Hematopoietic multipotent progenitor cell treated with erythropoietin and hydrocortisone succinate and interleukin-3 and kit ligand, for 17 days (in vitro differentiated cells): Measurements from ENCODE around the gene MUC22.
"Not testable (repeated sequence)": the region's sequence is repeated elsewhere in the genome, so short reads cannot be mapped to it uniquely, and the experiment has no call there.

ENCODE experiments used
- DNase-seq: peaks from one replicate; pipeline ENCODE4 v3.0.0-alpha.2; 2015; ENCODE audit warnings: low spot score

Gene MUC22

DNA sequence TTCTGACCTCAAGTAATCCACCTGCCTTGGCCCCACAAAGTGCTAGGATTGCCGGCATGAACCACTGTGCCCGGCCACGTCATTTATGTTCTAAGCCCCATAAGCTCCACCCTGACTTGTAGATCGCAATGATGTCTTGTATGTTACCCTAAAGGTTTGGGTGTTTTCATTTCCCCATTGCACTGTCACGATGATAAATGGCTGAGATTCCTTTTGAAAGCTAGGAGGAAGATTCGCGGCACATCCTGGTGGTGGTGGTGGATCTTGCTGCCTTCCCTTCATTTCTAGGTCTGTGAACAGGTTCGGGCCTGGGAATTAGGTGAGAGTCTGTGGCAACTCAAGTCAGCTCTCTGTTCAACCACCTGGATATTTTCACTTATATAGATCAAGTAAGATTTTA lies 28.3 kb downstream of the MUC22 start:
- DNase-seq: no peak

DNA sequence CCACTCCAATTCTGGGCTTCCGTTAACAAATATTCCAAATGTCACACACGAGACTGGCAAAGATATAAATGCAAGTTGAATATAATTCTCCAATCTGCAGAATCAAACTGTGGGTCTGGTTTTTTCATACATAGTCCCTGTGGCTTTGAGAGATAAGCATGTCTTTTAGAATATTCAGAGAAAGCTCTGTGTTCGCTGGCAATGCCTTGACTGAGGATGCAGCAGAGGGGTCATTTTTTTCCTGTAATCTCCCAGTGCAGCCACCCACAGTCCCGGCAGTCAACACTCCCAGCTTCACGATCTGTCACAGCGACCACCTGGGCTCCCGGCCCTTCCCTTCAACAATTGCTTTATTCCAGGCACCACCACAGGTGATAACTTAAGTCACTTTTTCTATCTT lies 30.5 kb downstream of the MUC22 start:
- no peak for DNase-seq

DNA sequence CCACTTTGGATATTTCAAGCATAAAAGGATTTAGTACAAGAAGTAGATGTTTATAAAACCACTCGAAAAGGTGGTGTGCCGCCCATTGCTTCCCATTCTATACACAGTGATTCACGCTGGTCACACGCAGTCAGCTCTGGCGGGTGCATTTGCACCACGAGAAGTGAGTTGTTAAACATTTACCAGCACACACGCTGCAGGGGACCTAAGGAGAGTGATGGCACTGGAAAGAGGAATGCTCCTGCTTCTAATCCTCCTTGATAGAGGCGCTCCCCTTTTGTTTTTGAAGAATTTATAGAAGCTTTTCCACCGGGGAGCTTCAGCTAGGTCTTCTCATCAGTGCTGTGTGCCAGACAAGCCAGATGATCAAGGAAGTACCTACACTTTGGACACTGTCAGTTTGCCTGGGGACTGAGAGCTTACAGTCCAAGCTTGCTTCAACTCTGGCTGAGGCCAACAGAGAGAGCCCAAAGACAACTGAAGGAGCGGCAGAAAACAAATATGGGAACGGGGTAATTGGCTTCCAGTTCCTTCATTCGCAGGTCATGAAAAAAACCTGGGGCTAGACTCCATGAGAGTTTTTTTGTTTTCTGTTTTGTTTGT lies 31.2 kb downstream of the MUC22 start:
- no peak for DNase-seq

DNA sequence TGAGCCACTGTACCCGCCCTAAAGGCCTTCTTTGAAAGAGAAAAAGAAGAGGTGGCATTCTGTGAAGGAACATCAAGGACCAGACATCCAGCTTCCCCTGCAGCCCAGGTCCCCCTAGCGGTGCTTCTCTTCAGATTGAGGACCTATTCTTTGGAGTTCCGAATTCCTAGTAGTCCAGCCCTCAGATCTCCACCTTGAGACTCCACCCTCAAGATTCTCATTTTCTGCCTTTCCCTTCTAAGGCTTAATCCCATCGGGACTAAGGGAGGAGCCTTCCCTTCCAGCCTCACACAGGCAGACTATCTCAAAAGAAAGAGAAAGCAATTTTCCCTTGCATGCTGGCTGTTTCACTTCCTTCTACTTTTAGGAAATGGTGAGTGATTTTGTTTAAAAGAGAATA lies 32.5 kb downstream of the MUC22 start:
- DNase-seq: no peak

DNA sequence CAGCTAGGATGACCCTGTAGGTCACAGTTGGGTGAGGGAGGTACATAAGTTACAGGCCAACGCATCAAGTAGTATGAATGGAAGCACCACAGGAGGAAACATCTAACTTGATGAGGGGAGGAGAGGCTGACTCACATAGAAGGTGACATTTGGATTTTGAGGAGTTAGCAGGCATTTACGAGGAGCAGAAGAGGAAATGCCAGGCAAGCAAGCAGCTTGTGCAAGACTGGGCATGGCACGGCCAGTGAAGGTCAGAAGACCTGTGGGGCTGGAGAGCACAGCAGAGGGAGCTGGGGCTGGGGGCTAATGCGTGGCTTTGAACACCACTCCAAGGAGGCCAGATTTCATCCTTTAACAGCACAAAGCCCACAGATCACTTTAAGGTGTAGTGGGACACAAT lies 37.8 kb downstream of the MUC22 start:
- DNase-seq: no peak

DNA sequence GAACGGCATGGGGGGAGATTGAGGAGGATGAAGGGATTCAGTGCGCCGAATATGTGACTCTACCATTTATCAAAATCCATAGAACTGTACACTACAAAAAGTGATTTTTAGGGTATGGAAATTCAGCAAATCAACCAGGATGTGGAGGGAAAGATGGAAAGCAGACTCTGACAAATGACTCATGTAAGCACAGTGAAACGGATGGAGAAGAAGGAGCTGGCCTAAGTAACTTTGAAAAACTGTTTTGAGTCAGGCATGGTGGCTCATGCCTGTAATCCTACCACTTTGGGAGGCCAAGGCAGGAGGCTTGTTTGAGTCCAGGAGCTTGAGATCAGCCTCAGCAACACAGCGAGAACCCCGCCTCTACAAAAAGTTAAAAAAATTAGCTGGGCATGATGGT lies 39.2 kb downstream of the MUC22 start:
- DNase-seq: no peak

DNA sequence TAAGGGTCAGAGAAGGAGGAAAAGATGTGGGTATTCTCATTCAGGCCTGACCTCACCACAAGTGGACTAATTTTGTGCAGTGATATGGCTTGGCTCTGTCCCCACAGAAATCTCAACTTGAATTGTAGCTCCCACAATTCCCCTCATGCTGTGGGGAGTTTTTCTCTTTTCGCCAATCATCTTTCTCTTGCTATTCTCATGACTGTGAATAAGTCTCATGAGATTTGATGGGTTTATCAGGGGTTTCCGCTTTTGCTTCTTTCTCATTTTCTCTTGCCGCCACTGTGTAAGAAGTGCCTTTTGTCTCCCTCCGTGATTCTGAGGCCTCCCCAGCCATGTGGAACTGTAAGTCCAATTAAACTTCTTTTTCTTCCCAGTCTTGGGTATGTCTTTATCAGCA lies 42.9 kb downstream of the MUC22 start:
- not testable (repeated sequence) for DNase-seq

DNA sequence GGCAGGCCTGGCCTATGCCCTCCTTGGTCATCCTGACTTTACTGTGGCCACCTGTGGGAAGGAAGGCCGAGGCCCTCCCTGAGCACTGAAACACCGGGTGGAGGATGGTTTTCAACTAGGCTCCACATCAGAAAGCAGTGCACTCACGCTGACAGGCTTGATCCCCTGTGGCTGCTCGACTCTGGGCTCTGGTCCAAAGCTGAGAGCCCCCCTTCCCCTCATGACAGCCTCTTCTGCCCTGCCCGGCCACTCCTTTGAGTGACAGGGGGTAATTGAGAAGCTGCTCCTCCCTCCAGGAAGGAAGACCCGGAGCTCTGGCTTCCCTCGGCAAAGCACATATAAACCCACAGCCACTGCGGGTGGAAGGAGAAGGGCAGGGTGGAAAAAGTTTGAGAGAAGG lies 43.6 kb downstream of the MUC22 start:
- DNase-seq: no peak

DNA sequence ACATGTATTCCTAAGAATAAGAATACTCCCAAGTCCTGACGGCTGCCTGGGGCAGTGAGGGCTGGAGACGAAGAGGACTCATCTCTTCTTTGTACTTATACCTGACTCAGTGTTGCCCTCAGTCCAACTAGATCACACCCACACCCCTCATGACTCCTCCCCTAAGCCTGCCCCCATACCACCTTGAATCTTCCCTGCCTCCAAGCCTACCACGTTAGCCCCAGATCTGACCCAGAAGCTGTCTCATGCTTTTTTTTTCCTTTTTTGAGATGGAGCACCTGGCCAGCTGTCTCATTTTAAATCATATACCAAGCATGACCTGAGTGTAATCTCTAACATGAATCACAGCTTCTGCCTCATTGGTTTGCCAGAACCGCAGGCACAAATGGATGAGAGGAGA lies 45.2 kb downstream of the MUC22 start:
- DNase-seq: no peak

DNA sequence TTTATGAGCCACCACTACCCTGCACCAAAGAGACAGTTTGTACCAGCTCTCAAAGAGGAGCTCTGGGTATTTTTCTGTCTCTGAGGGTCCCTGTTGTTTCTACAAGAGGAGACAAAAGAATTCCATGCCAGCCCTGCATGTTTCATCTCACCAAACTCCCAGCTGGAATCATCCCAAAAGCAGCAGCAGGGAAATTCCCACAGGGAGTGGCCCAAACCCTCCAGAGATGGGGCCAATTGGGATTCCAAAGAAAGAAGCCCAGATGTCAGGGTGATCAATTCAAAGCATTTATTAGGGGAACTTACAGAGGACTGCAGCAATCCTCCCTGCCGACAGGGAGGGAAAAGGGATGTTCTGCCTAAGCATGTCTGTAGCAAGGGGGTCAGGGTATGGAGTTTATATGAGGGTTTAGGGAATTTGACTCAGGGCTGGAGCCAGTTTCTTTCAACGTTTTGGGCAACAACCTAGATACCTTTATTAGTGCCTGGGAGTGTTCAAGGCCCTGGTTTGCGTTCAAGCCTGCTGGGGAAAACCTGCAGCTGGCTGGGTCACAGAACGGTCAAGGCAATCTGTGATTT lies 47.2 kb downstream of the MUC22 start:
- no peak for DNase-seq

DNA sequence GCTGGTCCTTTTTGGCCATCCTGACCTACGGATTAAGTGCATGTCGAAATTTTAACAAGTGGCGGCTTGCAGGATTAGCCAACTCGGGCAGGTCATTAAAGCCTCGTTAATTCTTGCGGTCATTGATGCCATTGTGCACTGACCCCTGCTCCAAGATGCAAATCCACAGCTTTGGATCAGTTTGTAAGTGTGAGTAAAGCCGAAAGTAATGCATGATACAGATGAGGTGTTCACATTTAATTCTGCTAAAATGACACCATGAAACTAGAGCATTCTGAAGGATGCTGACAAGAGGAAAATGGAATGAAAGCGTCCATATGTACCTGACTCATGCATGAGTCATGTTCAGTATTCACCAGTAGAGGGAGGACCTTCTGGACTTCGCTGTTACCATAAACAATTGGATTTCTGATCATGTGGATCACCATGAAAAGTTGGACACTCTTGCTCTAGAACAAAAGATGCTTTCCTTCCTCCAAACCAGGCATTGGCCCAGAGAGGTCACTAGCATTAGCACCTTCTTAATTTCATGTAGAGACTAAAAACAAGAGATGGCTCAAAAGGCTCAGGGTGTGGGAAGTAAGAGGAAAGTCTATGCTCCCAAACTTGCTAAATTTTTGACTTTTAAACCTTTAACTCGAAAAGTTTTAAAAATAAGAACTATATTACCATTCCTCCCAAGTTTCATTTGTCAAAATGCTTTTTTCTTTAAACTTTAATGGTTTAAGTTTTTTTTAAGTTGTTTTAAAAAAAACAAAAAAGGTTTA lies 48.0 kb downstream of the MUC22 start:
- DNase-seq: no peak

DNA sequence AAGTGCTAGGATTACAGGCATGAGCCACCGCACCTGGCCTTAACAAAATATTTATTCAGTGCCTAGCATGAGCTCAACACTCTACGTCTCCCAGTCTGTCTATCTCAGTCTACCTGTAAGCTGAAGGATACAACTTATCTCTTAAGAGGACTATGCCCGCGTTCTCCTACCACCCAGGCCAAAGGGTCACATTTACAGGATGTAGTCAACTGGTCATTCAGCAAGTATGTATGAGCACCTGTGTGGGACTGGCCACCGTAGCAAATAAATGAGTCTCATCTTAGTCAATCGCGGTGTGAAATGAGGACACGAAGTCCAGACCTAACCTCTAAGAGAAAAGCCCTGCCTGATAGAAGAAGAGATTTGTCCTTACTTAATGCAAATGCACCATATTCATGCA lies 49.9 kb downstream of the MUC22 start:
- no peak for DNase-seq

DNA sequence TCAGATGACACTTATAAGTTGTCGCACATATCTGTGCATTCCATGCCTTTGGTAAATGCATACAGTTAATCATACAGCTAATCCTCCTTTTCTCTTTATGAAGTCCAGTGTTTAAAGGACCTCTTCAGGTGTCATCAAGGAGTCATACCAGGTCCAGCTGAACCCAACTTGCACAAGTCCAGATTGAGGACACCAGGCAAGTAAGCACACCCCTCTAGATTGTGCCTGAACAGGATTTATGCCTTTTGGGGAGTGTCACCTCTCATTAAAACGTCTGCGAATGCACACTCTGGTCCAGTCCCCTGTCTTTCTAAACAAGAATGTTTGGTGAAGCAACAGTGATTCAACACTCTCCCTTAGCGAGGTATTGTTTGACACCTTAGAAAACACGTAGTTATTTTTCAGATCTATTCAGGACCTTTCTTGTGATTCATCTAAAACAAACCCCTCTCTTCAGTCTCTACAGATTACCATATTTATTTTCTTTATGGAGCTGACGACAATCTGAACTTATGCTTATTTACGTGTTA lies 53.7 kb downstream of the MUC22 start:
- no peak for DNase-seq

DNA sequence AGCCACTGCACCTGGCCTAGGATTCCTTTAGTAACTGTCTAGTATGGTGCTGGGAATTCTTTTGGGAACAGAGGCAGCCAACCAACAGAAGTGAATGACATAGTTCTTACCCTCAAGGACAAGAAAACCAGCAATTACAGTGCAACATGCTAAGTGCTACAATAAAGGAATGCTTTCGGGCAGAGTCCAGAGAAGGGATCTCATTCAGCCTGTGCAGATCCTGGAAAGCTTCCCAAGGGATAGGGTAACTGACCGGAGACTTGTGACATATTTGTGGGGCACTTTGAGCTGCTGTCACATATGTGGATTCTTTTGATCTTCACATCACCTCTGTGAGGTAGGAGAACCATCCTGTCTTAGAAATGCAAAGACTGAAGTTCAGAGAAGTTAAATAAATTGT lies 55.3 kb downstream of the MUC22 start:
- DNase-seq: no peak

DNA sequence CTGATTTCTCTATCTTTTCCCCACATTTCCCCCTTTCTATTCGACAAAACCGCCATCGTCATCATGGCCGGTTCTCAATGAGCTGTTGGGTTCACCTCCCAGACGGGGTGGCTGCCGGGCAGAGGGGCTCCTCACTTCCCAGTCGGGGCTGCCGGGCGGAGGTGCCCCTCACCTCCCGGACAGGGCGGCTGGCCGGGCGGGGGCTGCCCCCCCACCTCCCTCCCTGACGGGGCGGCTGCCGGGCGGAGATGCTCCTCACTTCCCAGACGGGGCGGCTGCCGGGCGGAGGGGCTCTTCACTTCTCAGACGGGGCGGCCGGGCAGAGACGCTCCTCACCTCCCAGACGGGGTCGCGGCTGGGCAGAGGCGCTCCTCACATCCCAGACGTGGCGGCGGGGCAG lies 56.8 kb downstream of the MUC22 start:
- not testable (repeated sequence) for DNase-seq

DNA sequence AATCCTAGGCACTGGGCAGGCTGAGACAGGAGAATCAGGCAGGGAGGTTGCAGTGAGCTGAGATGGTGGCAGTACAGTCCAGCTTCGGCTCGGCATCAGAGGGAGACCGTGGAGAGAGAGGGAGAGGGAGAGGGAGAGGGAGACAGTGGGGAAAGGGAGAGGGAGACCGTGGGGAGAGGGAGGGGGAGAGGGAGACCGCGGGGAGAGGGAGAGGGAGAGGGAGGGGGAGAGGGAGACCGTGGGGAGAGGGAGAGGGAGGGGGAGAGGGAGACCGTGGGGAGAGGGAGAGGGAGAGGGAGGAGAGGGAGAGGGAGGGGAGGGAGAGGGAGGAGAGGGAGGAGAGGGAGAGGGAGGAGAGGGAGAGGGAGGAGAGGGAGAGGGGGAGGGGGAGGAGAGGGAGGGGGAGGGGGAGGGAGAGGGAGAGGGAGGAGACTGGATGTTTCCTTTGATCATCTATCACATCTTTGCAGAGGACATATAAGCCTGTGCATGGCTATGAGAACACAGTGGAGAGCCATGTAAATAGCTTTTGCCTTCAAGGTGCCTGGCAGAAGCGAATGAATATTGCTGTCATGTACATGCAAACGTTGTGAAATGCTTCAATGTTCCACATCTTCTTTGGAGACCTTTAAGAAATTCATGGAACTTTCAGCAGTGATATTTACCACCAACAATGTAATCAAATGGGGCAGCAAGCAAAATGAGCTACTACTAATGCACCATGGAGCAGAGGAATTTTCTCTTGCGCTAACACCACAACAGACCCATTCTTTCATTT lies 57.8 kb downstream of the MUC22 start:
- not testable (repeated sequence) for DNase-seq

DNA sequence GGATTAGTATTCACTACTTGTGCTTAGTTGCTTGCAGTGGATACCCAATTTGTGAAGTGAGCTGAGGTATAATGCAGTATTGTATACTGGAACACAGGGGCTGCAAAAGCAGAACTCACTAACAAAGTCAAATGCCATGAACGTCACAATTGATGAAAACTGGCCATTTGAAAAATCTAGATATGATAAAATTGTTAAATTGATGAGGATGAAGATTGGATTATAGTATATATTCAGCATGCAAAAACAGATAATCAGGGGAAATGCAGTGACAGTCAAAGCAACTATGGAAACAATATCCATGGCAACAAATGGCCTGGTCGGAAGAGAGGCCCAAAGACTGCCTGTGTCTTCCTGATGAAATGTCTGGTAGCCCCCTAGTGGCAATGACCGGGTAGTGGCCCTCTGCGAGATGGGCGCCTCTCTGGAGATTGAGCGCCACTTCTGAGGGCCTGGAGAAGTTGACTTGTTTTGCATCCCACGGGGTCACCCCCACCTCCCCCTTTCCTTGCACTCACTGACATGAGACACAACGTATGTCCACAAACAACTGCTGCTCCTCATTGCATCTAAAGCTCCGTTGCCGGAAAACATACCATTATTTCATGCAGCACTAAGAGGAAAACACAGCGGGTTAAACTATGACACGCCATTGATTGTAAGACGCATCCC lies 58.5 kb downstream of the MUC22 start:
- peak; percentile 56 for DNase-seq

DNA sequence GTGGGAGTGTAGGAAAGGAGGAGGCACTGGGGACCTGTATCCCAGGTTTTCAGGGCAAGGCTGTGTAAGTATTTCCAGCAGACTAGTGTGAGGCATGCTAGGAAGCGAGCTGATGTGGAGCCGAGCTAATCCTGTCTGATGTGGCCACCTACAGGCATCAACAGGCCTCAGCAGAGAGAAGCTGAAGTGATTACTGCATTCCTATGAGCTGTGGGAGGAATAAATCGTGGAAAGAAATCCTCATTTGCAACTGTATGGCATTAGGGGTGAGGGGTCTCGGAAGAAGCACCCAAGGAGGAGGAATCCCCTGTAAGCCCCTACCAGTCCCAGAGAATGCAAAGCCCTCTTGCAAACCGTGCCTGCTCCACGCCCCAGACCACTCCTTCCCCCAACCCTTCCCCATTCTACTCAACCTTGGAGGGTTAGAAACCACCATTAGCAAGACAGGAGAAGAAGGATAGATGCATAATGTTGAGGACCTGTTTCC lies 60.5 kb downstream of the MUC22 start:
- no peak for DNase-seq

DNA sequence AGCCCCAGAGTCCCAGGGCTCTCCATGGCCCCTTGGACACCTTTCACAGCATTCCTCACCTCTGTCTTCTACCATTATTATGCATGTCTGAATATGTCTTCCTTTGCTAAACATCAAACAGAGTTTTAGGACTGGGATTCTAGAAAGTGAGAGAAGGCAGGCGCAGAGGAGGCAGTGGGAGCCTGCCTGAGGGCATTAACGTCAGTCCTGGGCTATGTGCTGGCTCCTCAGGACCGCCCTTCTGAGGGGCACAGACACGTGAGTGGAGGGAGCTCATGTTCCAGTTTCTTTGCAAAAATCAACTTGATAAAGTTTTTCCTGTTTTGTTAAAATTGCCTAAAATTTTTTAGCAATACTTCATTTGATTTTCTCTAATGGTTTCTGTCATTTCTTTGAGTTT lies 64.1 kb downstream of the MUC22 start:
- DNase-seq: no peak

DNA sequence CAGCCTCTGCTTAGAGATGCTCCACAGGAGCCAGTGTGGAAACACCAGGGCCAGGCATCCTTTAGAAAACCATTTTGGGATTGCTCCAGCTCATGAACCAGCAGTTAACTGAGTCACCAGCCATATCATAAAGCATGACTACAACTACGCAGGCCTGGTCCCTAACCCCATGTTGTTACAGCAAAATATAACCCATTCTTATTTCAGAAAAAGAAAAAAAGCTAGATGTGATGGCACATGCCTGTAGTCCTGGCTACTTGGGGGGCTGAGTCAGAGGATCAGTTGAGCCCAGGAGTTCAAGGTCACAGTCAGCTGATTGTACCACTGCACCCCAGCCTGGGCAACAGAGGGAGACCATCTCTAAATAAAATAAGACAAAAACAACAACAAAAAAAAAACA lies 65.3 kb downstream of the MUC22 start:
- DNase-seq: no peak

DNA sequence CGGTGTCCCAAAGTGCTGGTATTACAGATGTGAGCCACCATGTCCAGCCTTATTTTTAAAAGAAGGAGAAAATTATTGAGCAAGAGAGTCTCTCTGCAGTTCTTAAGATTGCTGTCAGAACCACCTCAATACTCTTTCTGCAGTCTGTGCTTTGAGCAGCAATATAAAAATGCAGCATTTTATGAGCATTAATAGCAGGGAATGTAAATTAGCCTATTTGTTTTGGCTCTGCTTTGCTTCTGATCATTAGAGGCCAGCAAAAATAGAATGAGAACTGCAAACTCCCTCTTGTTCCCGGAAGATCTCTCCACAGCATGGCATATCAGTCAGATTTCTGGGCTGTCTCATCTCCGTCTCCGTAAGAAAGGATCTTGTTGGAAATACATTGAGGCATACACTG lies 66.3 kb downstream of the MUC22 start:
- DNase-seq: no peak
